Memory B cell (primary cell): Measurements from ENCODE around the gene WDR35.
"Not testable (repeated sequence)": the region's sequence is repeated elsewhere in the genome, so short reads cannot be mapped to it uniquely, and the experiment has no call there.

Experiments used
- ATAC-seq: fragments of 150-1000 bp; cut with Tn5 transposase; 2 replicates; pipeline ENCODE4 v1.10.0; 2021; ENCODE audit warnings: low read depth, mild to moderate bottlenecking, moderate library complexity
- DNase-seq, 2 donors: peaks; one replicate each; pipeline ENCODE4 v3.0.0; 2022; ENCODE audit warnings: low spot score in 2 of 2
- H3K27ac Mint-ChIP-seq: one replicate; pipeline ENCODE4 v1.8.0; 2022; ENCODE audit warnings: mild to moderate bottlenecking, moderate library complexity, mixed read lengths
- H3K27me3 Mint-ChIP-seq: one replicate; pipeline ENCODE4 v1.8.0; 2022; ENCODE audit warnings: mixed read lengths
- H3K36me3 Mint-ChIP-seq: one replicate; pipeline ENCODE4 v1.8.0; 2022; ENCODE audit warnings: mild to moderate bottlenecking, mixed read lengths
- H3K4me1 Mint-ChIP-seq: one replicate; pipeline ENCODE4 v1.8.0; 2022; ENCODE audit warnings: mixed read lengths
- H3K4me3 Mint-ChIP-seq: one replicate; pipeline ENCODE4 v1.8.0; 2022; ENCODE audit warnings: mild to moderate bottlenecking, moderate library complexity, mixed read lengths
- H3K9me3 Mint-ChIP-seq: one replicate; pipeline ENCODE4 v1.8.0; 2022; ENCODE audit warnings: mixed read lengths

Gene WDR35

DNA sequence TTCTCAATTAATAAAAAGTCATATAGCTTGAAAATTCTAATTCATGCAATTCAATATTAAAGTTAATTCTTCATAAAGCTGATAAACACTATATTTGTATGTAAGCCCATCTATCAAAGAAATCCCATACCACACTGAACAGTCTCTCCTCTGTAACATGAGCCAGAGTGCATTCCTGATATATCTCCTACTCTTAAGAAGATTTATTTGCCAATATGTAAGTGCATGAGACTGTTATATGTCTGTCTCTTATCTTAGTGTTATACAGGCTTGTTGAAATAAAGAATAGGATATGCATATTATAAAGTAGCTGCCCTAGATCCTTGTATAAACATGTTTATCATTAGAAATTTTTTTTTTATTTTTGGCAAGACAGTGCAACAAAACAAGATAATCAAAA lies 47.7 kb downstream of the WDR35 start:
- Mint-ChIP-seq H3K36me3 (peaks cover 8% of the 10 kb centered on the region), H3K4me1 (no peaks in the 10 kb centered on the region), H3K9me3 (no peaks in the 10 kb centered on the region), H3K4me3 (no peak overlapping the region), H3K27ac (no peak overlapping the region), H3K27me3 (no peaks in the 10 kb centered on the region)
- DNase-seq (no peak), ATAC-seq (no peak)

DNA sequence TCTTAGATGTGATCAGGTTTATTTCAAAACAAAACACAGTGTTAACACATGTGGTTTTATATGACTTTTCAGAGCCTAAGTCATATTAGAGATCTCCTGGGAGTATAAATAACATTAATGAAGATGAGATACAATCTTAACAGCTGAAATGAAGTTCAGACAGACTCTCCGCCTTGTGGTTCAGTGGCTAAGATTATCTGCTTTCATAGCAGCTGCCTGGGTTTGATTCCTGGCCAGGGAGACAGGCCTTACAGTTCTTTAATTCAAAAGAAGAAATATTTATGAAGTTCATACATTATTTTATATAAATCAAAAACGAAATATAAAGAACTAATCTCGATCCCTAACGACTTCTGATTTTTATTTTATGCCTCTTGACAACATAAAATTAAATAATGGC lies 52.9 kb downstream of the WDR35 start:
- Mint-ChIP-seq H3K36me3 (peaks cover 16% of the 10 kb centered on the region), H3K9me3 (no peaks in the 10 kb centered on the region), H3K27ac (no peak overlapping the region), H3K4me3 (no peak overlapping the region), H3K4me1 (no peaks in the 10 kb centered on the region), H3K27me3 (no peaks in the 10 kb centered on the region)
- no peak for DNase-seq
- ATAC-seq = no peak

DNA sequence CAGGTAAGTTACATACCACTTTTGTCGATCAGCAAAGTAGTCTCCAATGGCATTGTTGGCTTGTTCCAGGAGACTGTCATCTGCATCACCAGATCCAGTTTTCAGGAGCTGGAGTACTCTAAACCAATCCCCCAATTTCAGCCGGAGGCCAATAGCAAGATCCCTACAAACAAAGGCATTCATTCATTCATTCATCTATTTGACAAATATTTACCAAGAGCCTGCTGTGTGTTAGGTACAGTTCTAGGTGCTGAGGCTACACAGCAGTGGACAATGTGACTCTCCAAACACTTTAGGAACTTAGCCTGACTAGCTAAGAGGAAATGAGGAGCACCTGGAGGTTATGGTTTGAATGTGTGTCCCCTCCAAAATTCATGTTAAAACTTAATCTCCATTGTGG lies 53.7 kb downstream of the WDR35 start:
- DNase-seq (no peak), ATAC-seq (no peak)
- H3K9me3 Mint-ChIP-seq = no peaks in the 10 kb centered on the region
- H3K27me3 Mint-ChIP-seq = no peaks in the 10 kb centered on the region
- no peak overlapping the region for H3K4me3 Mint-ChIP-seq
- H3K4me1 Mint-ChIP-seq = no peaks in the 10 kb centered on the region
- peaks cover 16% of the 10 kb centered on the region for H3K36me3 Mint-ChIP-seq
- peak overlapping the region; percentile 60 for H3K27ac Mint-ChIP-seq

DNA sequence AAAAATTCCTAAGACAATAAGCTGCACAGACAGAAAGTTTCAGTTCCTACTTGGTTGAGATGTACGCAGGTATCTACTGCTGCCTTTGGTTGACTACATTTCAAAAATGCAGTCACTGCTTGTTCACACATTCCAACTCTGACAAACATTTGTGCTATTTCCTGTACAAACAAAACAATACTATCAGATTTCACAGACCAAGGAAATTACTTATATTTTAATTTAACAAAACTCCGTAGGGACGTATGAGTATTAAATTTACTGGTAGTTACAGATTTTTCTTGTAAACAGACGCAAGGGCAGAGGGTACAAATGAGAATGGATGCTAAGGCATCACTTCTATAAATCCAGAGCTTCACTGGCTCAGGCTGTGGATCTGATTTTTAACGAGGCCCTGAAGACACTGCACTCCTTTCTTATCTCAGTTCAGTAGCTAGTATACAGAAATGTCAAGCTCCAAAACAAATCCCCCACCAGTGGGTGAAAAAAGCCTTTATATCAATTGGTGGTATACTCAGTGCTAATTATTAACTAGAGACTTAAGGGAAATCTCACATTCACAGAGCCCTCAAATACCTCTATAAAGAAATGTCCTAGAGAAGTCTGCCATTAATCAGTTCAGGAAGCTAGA lies 56.4 kb downstream of the WDR35 start:
- DNase-seq (no peak), ATAC-seq (no peak)
- no peak overlapping the region for H3K27ac Mint-ChIP-seq

DNA sequence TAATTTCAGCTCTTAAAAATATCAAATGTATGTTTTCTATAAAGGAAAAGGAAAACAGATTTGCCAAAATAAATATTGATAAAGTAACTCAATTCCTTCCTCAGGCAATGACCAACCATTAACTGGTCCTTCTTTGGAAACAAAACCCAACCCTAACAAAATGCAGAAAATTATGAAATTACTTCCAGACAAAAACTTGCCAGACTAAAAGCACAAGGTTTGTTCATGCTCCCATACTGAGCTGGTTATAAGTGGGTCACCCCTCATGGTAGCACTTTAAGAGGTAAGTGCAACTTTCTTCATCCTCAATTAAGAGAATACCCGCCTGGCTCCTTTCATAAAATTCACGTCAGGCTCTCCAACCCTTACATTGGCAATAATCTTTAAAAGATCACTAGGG lies 57.0 kb downstream of the WDR35 start:
- Mint-ChIP-seq H3K4me3 (no peak overlapping the region), H3K36me3 (peaks cover 29% of the 10 kb centered on the region), H3K27me3 (no peaks in the 10 kb centered on the region), H3K27ac (no peak overlapping the region), H3K4me1 (no peaks in the 10 kb centered on the region), H3K9me3 (no peaks in the 10 kb centered on the region)
- ATAC-seq (no peak), DNase-seq (no peak)

More for the DNA sequence above, 56.4 kb downstream of the WDR35 start:
- no peak overlapping the region for H3K4me3 Mint-ChIP-seq
- H3K9me3 Mint-ChIP-seq = no peaks in the 10 kb centered on the region
- peaks cover 29% of the 10 kb centered on the region for H3K36me3 Mint-ChIP-seq
- no peaks in the 10 kb centered on the region for H3K27me3 Mint-ChIP-seq
- H3K4me1 Mint-ChIP-seq = no peaks in the 10 kb centered on the region

DNA sequence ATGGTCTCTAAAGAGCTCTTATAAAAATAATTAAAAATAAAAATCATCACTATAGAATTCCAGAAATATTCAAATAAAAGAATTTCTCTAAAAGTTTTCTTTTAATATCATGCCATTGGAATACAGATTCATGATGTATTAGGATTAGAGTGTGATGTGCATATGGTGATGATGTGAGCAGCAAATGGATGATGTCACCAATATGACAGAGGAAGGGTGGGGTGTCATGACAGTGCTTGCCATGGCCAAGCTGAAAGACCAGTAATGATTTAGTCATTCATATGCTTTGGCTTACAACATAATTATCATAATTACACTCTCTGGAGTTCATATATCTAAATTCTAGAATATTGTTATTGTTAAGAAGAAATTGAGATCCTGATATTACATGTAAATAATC lies 60.7 kb downstream of the WDR35 start:
- Mint-ChIP-seq H3K4me1 (no peaks in the 10 kb centered on the region), H3K9me3 (peaks cover 11% of the 10 kb centered on the region), H3K27ac (no peak overlapping the region), H3K36me3 (peaks cover 39% of the 10 kb centered on the region), H3K27me3 (no peaks in the 10 kb centered on the region), H3K4me3 (no peak overlapping the region)
- DNase-seq (no peak), ATAC-seq (no peak)

DNA sequence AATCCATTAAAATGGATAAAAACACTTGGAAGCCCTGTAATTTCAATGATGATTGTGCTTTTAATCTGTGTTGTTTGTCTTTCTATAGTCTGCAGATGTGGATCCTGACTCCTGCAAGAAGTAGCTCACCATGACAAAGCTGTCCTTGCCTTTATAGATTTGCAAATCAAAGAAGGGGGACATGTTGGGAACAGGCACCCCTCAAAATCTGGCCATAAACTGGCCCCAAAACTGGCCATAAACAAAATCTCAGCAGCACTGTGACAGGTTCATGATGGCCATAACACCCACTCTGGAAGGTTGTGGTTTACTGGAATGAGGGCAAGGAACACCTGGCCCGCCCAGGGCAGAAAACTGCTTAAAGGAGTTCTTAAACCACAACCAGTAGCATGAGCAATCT lies 62.1 kb downstream of the WDR35 start:
- H3K4me3 Mint-ChIP-seq, H3K27ac Mint-ChIP-seq, H3K27me3 Mint-ChIP-seq, DNase-seq, H3K4me1 Mint-ChIP-seq, ATAC-seq: not testable (repeated sequence)
- Mint-ChIP-seq H3K9me3 (peaks cover 11% of the 10 kb centered on the region), H3K36me3 (peaks cover 44% of the 10 kb centered on the region)

DNA sequence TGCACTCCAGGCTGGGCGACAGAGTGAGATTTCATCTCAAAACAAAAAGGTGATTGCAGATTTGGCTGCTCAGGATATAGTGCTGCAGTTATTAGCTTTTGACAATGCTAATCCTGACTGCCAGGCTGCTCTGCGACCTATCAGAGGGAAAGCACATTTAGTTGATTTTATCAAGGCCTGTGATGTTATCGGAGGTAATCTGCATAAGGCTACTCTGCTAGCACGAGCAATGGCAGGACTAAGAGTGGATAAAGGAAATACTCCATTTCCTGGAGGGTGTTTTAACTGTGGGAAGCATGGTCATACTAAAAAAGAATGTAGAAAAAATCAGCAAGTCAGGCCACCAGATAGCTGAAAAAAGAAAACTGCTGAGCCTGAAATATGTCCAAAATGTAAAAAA lies 65.4 kb downstream of the WDR35 start:
- not testable (repeated sequence) for H3K27ac Mint-ChIP-seq, H3K4me1 Mint-ChIP-seq, H3K4me3 Mint-ChIP-seq, H3K27me3 Mint-ChIP-seq, ATAC-seq, DNase-seq
- peaks cover 16% of the 10 kb centered on the region for H3K9me3 Mint-ChIP-seq
- H3K36me3 Mint-ChIP-seq = peaks cover 55% of the 10 kb centered on the region

DNA sequence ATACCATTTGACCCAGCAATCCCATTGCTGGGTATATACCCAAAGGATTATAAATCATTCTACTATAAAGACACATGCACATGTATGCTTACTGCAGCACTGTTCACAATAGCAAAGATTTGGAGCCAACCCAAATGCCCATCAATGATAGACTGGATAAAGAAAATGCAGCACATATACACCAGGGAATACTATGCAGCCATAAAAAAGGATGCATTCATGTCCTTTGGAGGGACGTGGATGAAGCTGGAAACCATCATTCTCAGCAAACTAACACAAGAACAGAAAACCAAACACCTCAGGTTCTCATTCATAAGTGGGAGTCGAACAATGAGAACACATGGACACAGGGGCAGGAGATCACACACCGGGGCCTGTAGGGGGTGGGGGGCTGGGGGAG lies 67.7 kb downstream of the WDR35 start:
- not testable (repeated sequence) for H3K27ac Mint-ChIP-seq, H3K27me3 Mint-ChIP-seq, H3K4me1 Mint-ChIP-seq, DNase-seq, H3K4me3 Mint-ChIP-seq, ATAC-seq
- H3K9me3 Mint-ChIP-seq = peaks cover 15% of the 10 kb centered on the region
- peaks cover 61% of the 10 kb centered on the region for H3K36me3 Mint-ChIP-seq

DNA sequence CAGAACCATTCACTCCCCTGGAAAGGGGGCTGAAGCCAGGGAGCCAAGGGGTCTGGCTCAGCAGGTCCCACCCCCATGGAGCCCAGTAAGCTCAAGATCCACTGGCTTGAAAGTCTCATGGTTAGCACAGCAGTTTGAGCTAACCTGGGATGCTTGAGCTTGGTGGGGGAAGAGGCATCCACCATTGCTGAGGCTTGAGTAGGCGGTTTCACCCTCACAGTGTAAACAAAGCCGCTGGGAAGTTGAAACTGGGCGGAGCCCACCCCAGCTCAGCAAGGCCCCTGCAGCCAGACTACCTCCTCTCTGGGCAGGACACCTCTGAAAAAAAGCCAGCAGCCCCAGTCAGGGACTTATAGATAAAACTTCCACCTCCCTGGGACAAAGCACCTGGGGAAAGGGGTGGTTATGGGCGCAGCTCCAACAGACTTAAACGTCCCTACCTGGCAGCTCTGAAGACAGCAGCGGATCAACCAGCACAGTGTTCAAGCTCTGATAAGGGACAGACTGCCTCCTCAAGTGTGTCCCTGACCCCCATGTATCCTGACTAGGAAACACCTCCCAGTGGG lies 73.4 kb downstream of the WDR35 start:
- ATAC-seq (no peak), DNase-seq (no peak)
- Mint-ChIP-seq H3K27me3 (no peaks in the 10 kb centered on the region), H3K4me3 (no peak overlapping the region), H3K9me3 (peaks cover 4% of the 10 kb centered on the region), H3K27ac (no peak overlapping the region), H3K36me3 (peaks cover 35% of the 10 kb centered on the region), H3K4me1 (peaks cover 2% of the 10 kb centered on the region)

DNA sequence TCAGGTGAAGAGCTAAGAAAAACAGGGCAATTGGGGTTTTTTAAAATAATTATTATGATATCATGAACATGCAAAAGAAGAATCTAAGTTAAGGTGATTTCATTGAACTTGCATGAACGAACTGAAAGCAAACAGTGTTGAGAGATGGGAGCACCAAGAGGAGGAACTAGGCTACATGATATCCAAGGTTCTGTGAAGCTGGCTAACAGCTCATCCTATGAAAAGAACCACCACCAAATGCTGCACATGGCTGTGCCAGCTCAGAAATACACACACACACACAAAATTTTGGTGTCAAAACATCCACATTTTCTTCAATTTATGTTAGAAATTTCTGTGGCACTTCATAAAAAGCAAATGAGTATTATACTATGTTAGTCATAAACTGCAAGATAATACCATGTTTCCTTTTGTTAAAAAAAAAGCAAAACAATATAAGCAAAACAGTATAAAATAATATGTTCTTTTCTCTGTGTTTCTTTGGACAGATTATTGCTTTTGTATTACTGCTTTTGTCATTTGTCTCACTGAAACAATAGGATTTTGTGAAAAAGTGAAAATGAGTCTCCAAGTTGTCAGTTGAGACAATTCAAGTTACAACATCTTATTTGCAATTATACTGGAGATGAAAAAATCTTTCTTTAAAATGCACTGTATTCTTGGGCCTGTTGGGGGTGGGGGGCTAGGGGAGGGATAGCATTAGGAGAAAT lies 75.5 kb downstream of the WDR35 start:
- Mint-ChIP-seq H3K9me3 (peaks cover 1% of the 10 kb centered on the region), H3K4me3 (no peak overlapping the region), H3K27ac (no peak overlapping the region), H3K27me3 (no peaks in the 10 kb centered on the region), H3K4me1 (no peaks in the 10 kb centered on the region), H3K36me3 (peaks cover 24% of the 10 kb centered on the region)
- DNase-seq (no peak), ATAC-seq (no peak)

DNA sequence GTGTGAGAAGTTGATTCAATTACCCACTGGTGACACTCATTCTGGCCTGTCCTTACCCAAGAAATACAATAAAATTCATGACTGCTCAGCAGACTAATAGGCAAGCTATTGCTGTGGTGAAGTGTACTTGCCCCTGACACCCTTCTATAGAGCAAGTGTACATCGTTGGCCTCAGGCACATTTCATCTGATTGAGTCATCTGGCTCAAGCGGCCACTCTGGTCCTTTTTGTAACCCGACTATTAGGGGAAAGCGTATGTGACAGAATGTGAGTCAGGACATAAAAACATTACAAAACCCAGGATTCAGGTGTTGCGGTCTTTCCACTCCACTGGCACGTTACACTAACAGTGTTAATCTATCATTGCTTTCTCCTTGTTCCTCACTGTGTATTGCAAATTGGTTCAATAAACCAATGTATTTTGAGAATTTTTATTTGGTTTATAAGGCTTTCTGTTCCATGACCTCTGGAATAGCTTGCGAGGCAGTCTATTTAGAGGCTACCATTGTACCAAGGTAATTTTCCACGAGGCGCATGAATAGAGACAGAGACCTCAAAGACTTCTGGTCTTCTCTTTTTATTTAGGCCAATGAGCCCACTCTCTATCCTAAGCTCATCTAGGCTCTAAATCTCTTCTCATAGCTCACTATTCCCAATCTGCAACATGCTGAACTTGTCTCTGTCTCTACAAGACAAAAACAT lies 77.9 kb downstream of the WDR35 start:
- H3K36me3 Mint-ChIP-seq = peaks cover 10% of the 10 kb centered on the region
- no peak overlapping the region for H3K4me3 Mint-ChIP-seq
- no peak for DNase-seq

DNA sequence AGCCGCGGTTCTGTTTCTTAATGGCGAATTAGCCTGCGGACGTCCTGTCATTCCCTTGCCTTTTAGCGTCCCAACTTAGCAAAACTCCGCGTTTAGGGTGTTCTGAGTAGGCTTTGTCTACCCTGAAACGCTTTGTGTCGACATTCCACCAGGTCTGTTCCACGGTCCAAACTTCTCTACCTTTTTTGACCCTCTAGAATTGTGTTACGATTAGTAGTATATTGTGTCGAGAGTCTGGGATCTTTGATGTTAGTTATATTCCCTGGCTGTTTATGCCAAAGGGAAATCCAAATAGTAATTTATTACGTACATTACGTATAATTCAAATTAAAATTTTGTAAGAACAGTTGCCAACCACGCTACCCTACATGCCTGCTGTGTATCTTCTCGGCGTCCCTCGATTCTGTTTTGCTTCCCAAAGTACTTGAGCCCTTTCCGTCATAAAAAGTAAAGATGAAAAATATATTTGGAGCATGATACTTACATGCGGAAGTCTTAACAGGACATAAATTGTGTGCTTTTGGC lies 87.6 kb downstream of the WDR35 start:
- no peak for DNase-seq
- peaks cover 6% of the 10 kb centered on the region for H3K27me3 Mint-ChIP-seq
- peak overlapping the region; percentile 96 for H3K27ac Mint-ChIP-seq
- peaks cover 3% of the 10 kb centered on the region for H3K36me3 Mint-ChIP-seq
- no peak for ATAC-seq
- peaks cover 5% of the 10 kb centered on the region for H3K9me3 Mint-ChIP-seq
- peaks cover 16% of the 10 kb centered on the region for H3K4me1 Mint-ChIP-seq
- H3K4me3 Mint-ChIP-seq = peak overlapping the region; percentile 90

More for the DNA sequence above, 77.9 kb downstream of the WDR35 start:
- Mint-ChIP-seq H3K27ac (no peak overlapping the region), H3K4me1 (no peaks in the 10 kb centered on the region), H3K27me3 (no peaks in the 10 kb centered on the region), H3K9me3 (no peaks in the 10 kb centered on the region)
- no peak for ATAC-seq
